C4-2B (cell line): ENCODE measurements around the gene ANKS1B.

Source experiments
- ZFX ChIP-seq: fragments of 450-650 bp; IDR thresholded peaks from 2 replicates; pipeline ENCODE4 v1.6.1; 2017
- TF ChIP-seq, protein P1 (sequence below): fragments of 450-650 bp; conservative IDR thresholded peaks from 2 replicates; pipeline ENCODE4 v1.5.1; 2017; ENCODE audit warnings: mild to moderate bottlenecking

DNA sequence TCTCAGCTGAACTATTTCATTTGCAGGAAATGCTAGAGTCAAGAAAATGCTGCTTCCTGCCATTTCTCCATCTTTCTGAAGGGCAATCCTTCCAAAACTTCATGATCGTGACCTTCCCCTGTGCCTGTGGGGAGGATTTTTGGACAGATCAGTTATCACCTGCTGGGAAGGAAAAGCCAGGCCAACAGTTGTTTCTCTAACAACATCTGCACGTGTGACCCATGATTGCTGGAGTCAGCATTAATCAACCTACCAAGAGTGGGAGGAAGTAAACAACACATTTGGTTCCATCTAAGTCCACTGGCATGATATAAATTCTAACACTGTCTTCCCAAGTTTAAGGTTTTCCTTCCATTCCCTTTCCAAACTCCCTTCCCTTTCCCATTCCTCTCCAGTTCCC, 1167.0 kb downstream of the ANKS1B start:
- TF ChIP-seq, protein P1, sequence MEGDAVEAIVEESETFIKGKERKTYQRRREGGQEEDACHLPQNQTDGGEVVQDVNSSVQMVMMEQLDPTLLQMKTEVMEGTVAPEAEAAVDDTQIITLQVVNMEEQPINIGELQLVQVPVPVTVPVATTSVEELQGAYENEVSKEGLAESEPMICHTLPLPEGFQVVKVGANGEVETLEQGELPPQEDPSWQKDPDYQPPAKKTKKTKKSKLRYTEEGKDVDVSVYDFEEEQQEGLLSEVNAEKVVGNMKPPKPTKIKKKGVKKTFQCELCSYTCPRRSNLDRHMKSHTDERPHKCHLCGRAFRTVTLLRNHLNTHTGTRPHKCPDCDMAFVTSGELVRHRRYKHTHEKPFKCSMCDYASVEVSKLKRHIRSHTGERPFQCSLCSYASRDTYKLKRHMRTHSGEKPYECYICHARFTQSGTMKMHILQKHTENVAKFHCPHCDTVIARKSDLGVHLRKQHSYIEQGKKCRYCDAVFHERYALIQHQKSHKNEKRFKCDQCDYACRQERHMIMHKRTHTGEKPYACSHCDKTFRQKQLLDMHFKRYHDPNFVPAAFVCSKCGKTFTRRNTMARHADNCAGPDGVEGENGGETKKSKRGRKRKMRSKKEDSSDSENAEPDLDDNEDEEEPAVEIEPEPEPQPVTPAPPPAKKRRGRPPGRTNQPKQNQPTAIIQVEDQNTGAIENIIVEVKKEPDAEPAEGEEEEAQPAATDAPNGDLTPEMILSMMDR, result no peak
- TF ChIP-seq ZFX, result no peak
